ENCODE data around the gene POLD2. TPM values are rescaled to one million over a fixed set of nuclear protein-coding genes. Genes with fewer than 3 reads are reported as not detected.

POLD2 gene
- total and polyA plus RNA-seq, 2 of the 4 experiments (the other 2 are of a cell fraction): 142 to 163 TPM

- Histone ChIP-seq H4K8ac (ENCODE audit: low read depth in 2 of 2, low read length in 2 of 2) (no peak overlapping the region), H4K5ac (ENCODE audit: low read depth, low read length) (no peak overlapping the region; the same call in 1 of the 2 replicates), H3K27me3 (ENCODE audit: control insufficient read depth, insufficient read depth, low read length) (peaks cover 29% of the 10 kb centered on the region), H3K4ac (ENCODE audit: low read depth, low read length) (no peak overlapping the region), H2BK120ac (ENCODE audit: low read depth, low read length) (no peak overlapping the region), H2AK9ac (replicated peaks; ENCODE audit: low read depth, low read length, poor library complexity) (no peak overlapping the region), H2BK20ac (ENCODE audit: low read depth, low read length) (no peak overlapping the region), H4K91ac (ENCODE audit: insufficient read depth, low read depth, low read length) (no peak overlapping the region), H3K9ac (ENCODE audit: low read depth, low read length) (no peak overlapping the region), H2AFZ (replicated peaks; ENCODE audit: low read length, poor library complexity) (no peak overlapping the region), H3K23ac (ENCODE audit: low read depth, low read length) (no peak overlapping the region), H3K56ac (ENCODE audit: extremely low read depth, insufficient read depth, low read length) (no peak overlapping the region), H4K20me1 (ENCODE audit: insufficient read depth, low read length) (no peaks in the 10 kb centered on the region), H3K18ac (ENCODE audit: low read depth, low read length) (no peak overlapping the region), H2BK5ac (ENCODE audit: low read depth, low read length, poor library complexity, severe bottlenecking) (no peak overlapping the region), H3K4me3 (ENCODE audit: insufficient read depth, low read depth, low read length) (no peak overlapping the region), H3K4me2 (ENCODE audit: low read depth, low read length) (no peak overlapping the region), H3K36me3 (ENCODE audit: control insufficient read depth, insufficient read depth, low read length) (no peaks in the 10 kb centered on the region), H3K27ac (ENCODE audit: insufficient read depth, low read length) (no peak overlapping the region), H2BK15ac (ENCODE audit: low read depth, low read length) (no peak overlapping the region), H3K79me1 (ENCODE audit: low read depth in 1 of 2, low read length in 2 of 2) (no peaks in the 10 kb centered on the region), H3K4me1 (ENCODE audit: control insufficient read depth, insufficient read depth, low read length) (peaks cover 10% of the 10 kb centered on the region; the same call in 1 of the 2 replicates), H3K14ac (replicated peaks; ENCODE audit: low read depth, low read length) (no peak overlapping the region), H2AK5ac (ENCODE audit: low read depth, low read length) (no peak overlapping the region), H3K9me3 (ENCODE audit: control insufficient read depth, insufficient read depth, low read length) (no peaks in the 10 kb centered on the region), H3K9me1 (ENCODE audit: insufficient read depth, low read length) (peaks cover 6% of the 10 kb centered on the region; the same call in 1 of the 2 replicates)
- ChIA-PET POLR2A (ENCODE audit: unreplicated experiment) (interaction anchor here (1.3 kb wide), 1 partner anchor 14 kb away, joined by 3 read pairs; no protein-coding TSS in a partner anchor), CTCF (no interaction called here)
- no TSS peak for BruUV-seq (replicated peaks)
- in situ Hi-C loops (cut with MboI; ENCODE audit: low sequenced_read_pairs): no loop called here
- dilution Hi-C loops (cut with HindIII; ENCODE audit: low sequenced_read_pairs, unreplicated experiment): no loop called here
- DNase-seq (peak; percentile 30), ATAC-seq (ENCODE audit: low read depth) (peak; percentile 36)
- intact Hi-C loops (cut with micrococcal nuclease): no loop called here
- WGBS, 2 experiments (ENCODE audit: extremely low coverage in 2 of 2, insufficient read length in 1 of 2): 39% methylated on average over 3 of the region's 18 CpGs; no CpG with 5 or more reads in 1 of the 2 experiments
- TF ChIP-seq NFE2L2 (IDR thresholded peaks at IDR 0.05; ENCODE audit: low read depth, low read length) (no peak), MAZ (IDR thresholded peaks at IDR 0.05; ENCODE audit: borderline replicate concordance, low read depth, low read length) (no peak), FOS (IDR thresholded peaks at IDR 0.05; ENCODE audit: low read depth, low read length) (no peak), POLR2A (IDR thresholded peaks at IDR 0.05; ENCODE audit: low read depth, low read length) (no peak), MAFK (IDR thresholded peaks at IDR 0.05; ENCODE audit: low read depth, low read length) (no peak), USF2 (IDR thresholded peaks at IDR 0.05; ENCODE audit: low read depth, low read length) (no peak), RFX5 (IDR thresholded peaks at IDR 0.05; ENCODE audit: low read depth, low read length) (no peak), CEBPB (IDR thresholded peaks at IDR 0.05; ENCODE audit: low read depth, low read length) (no peak), MXI1 (IDR thresholded peaks at IDR 0.05; ENCODE audit: borderline replicate concordance, low read depth, low read length) (no peak), CHD1 (IDR thresholded peaks at IDR 0.05; ENCODE audit: low read depth, low read length) (no peak), BHLHE40 (IDR thresholded peaks at IDR 0.05; ENCODE audit: low read depth, low read length) (no peak), CTCF (conservative IDR thresholded peaks at IDR 0.05; ENCODE audit: low read depth, low read length) (no peak), ELK1 (IDR thresholded peaks at IDR 0.05; ENCODE audit: borderline replicate concordance, low read depth, low read length) (no peak), SMC3 (IDR thresholded peaks at IDR 0.05; ENCODE audit: low read depth, low read length) (no peak)
Measured at GRCh38 chr7:44149571-44150465, 26.5 kb upstream of the POLD2 start.
